A549 (cell line): ENCODE results near the gene PLEKHF1.

Experiments
- EHF ChIP-seq: fragments of 250-450 bp; sonication (Bioruptor Pico); IDR thresholded peaks from 2 replicates; pipeline ENCODE4 v1.5.0; 2020; ENCODE audit warnings: mild to moderate bottlenecking
- HOXA7 ChIP-seq: fragments of 250-450 bp; sonication (Bioruptor Pico); IDR thresholded peaks from 2 replicates; pipeline ENCODE4 v1.5.0; 2020; ENCODE audit warnings: mild to moderate bottlenecking, moderate library complexity
- NFE2L2 ChIP-seq: fragments of 150-350 bp; conservative IDR thresholded peaks from 2 replicates; pipeline ENCODE4 v1.6.1; 2014; ENCODE audit warnings: low read length
- NPAS2 ChIP-seq: fragments of 250-450 bp; sonication (Bioruptor Pico); IDR thresholded peaks from 2 replicates; pipeline ENCODE4 v1.8.0; 2022; ENCODE audit warnings: mild to moderate bottlenecking, moderate library complexity, borderline replicate concordance
- RFX5 ChIP-seq: fragments of 450-650 bp; IDR thresholded peaks from 2 replicates; pipeline ENCODE4 v1.7.1; 2014; ENCODE audit warnings: antibody characterized with exemption, mild to moderate bottlenecking, moderate library complexity
- TF ChIP-seq, protein P1 (sequence below): fragments of >200 bp; sonication (Bioruptor Twin); formaldehyde crosslinking; IDR thresholded peaks from 3 replicates; pipeline ENCODE4 v1.5.1; 2016
- TF ChIP-seq, protein P2 (sequence below): fragments of 150-350 bp; IDR thresholded peaks from 2 replicates; pipeline ENCODE4 v1.6.1; 2014; ENCODE audit warnings: low read depth, mild to moderate bottlenecking, low read length

DNA sequence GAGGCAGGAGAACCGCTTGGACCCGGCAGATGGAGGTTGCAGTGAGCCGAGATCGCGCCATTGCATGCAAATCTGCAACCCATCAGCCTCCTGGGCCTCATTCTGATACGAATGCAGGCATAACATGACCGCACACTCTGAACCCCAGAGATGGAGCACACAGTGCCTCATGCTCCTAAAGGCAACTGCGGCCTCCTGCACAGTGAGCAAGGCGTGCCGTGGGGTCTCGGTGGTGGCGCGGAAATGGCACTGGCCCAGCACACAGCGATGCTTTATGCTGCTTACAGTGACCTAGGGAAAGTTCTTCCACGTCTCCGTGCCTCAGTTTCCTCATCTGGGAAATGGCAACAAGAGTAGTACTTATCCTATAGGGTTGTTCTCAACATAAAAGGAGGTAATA, 51.8 kb downstream of the PLEKHF1 start:
- TF ChIP-seq, protein P1, sequence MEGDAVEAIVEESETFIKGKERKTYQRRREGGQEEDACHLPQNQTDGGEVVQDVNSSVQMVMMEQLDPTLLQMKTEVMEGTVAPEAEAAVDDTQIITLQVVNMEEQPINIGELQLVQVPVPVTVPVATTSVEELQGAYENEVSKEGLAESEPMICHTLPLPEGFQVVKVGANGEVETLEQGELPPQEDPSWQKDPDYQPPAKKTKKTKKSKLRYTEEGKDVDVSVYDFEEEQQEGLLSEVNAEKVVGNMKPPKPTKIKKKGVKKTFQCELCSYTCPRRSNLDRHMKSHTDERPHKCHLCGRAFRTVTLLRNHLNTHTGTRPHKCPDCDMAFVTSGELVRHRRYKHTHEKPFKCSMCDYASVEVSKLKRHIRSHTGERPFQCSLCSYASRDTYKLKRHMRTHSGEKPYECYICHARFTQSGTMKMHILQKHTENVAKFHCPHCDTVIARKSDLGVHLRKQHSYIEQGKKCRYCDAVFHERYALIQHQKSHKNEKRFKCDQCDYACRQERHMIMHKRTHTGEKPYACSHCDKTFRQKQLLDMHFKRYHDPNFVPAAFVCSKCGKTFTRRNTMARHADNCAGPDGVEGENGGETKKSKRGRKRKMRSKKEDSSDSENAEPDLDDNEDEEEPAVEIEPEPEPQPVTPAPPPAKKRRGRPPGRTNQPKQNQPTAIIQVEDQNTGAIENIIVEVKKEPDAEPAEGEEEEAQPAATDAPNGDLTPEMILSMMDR, result no peak
- no peak for TF ChIP-seq NPAS2
- no peak for TF ChIP-seq RFX5
- TF ChIP-seq EHF (CRISPR knock-in tag), result no peak
- no peak for TF ChIP-seq NFE2L2
- TF ChIP-seq, protein P2, sequence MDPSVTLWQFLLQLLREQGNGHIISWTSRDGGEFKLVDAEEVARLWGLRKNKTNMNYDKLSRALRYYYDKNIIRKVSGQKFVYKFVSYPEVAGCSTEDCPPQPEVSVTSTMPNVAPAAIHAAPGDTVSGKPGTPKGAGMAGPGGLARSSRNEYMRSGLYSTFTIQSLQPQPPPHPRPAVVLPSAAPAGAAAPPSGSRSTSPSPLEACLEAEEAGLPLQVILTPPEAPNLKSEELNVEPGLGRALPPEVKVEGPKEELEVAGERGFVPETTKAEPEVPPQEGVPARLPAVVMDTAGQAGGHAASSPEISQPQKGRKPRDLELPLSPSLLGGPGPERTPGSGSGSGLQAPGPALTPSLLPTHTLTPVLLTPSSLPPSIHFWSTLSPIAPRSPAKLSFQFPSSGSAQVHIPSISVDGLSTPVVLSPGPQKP, result no peak
- no peak for TF ChIP-seq HOXA7
